Right lobe of liver (tissue), 6 donors: Measurements from ENCODE around the gene LHFPL6. TPM values are rescaled to one million over a fixed set of nuclear protein-coding genes. Genes with fewer than 3 reads are reported as not detected.

ENCODE experiments used
- ATAC-seq, 4 donors: fragments of 200-7000 bp; cut with Tn5 transposase; one replicate each; pipeline ENCODE4 v1.9.1; 2020; ENCODE audit warnings: mild to moderate bottlenecking in 4 of 4, moderate library complexity in 4 of 4
- DNase-seq, 3 donors: peaks; one replicate each; pipeline ENCODE4 v3.0.0-alpha.2; 2020
- H3K27ac ChIP-seq, 3 donors: fragments of 200-600 bp; one replicate each; pipeline ENCODE4 v1.8.0; 2022
- H3K27me3 ChIP-seq, 2 donors: fragments of 200-600 bp; one replicate each; pipeline ENCODE4 v1.8.0; 2022
- H3K36me3 ChIP-seq, 4 donors: fragments of 200-600 bp; sonication (generic) in 1 of 4; one replicate each; pipeline versions ENCODE4 v1.5.1 to v1.8.0; 2017 to 2022; ENCODE audit warnings: control low read depth in 1 of 4
- H3K4me1 ChIP-seq, 4 donors: fragments of 200-600 bp; sonication (generic) in 1 of 4; one replicate each; pipeline versions ENCODE4 v1.5.1 to v1.8.0; 2017 to 2022; ENCODE audit warnings: control low read depth in 1 of 4
- H3K4me3 ChIP-seq, 3 donors: fragments of 200-600 bp; one replicate each; pipeline ENCODE4 v1.8.0; 2022
- H3K9me3 ChIP-seq, 4 donors: fragments of 200-600 bp; sonication (generic) in 1 of 4; one replicate each; pipeline versions ENCODE4 v1.5.1 to v1.8.0; 2017 to 2022; ENCODE audit warnings: control low read depth in 1 of 4
- POLR2A ChIP-seq: fragments of 450-650 bp; IDR thresholded peaks from one replicate; pipeline ENCODE4 v1.6.1; 2017; ENCODE audit warnings: antibody characterized with exemption, mild to moderate bottlenecking
- WGBS: methylation state at CpG from one replicate; pipeline ENCODE4 v1.1.6; 2018; ENCODE audit warnings: low coverage, low lambda C conversion rate; ENCODE audit not compliant: insufficient coverage; ENCODE audit errors: missing lambda C conversion rate; 5-methylcytosine and 5-hydroxymethylcytosine counted together
- intact Hi-C, 2 donors: fragments of 100-400 bp; cut with DNase I; formaldehyde crosslinking; loops; one replicate each; pipeline versions ENCODE4 v1.11.2 to v1.14.1; 2022
- total RNA-seq, 6 experiments: library from RNA; depleted of rRNA in 2 of 6; stranded (reverse); fragments of >200 nt in 2 of 6; fragmentation: NEBNext Ultra II Directional in 3 of 6; extraction: Animal tissue kit (Norgen Biotek cat#: 25700) in 3 of 6; gene quantifications; one replicate each; pipeline versions ENCODE4 v1.1.0 to v1.2.4, GENCODE V29; 2016 to 2023
- TF ChIP-seq, protein P1 (sequence below), 4 donors: fragments of 200-600 bp in 3 of 4; fragments of 450-650 bp in 1 of 4; IDR thresholded peaks; one replicate each; pipeline versions ENCODE4 v1.5.1 to v1.8.0; 2016 to 2022; ENCODE audit warnings: antibody characterized with exemption in 4 of 4, mild to moderate bottlenecking in 2 of 4
- donor health status: DM: no; HTN: yes; CAD: no.
- donor health status: DM: no; HTN: no; CAD: no.
- donor health status: DM: no; HTN: no; CAD: no.
- donor health status: DM: no; HTN: yes; CAD: no.
- donor health status: DM: no; HTN: yes; CAD: no.

The LHFPL6 gene
- total RNA-seq, 6 experiments from 2014 or later, result 3.0 to 8.4 (median 4.6) TPM

DNA sequence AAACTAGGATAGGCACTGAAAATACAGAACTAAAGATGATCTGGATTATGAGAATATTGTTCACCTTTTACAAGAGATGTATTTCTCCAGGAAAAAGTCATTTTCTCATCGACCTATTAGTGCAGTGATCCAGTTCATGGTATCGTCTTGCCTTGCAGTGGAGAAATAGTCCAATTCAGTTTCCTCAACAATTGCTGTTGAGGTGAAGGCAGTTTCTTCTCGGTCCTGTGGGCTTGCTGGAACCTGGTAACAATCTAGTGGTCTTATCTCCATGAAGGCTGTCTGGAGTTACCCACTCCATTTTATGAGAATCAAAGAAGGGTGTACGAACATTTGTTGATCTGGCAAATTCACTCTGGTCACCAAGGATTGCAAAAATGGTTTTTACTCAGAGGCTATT is 266.8 kb downstream of the LHFPL6 start:
- 35% methylated on average over 4 of the region's 4 CpGs for WGBS
- Histone ChIP-seq H3K27ac (no peak overlapping the region), H3K36me3 (no peaks in the 10 kb centered on the region), H3K27me3 (no peaks in the 10 kb centered on the region), H3K4me1 (no peaks in the 10 kb centered on the region), H3K4me3 (no peak overlapping the region), H3K9me3 (no peaks in the 10 kb centered on the region)
- TF ChIP-seq, protein P1, sequence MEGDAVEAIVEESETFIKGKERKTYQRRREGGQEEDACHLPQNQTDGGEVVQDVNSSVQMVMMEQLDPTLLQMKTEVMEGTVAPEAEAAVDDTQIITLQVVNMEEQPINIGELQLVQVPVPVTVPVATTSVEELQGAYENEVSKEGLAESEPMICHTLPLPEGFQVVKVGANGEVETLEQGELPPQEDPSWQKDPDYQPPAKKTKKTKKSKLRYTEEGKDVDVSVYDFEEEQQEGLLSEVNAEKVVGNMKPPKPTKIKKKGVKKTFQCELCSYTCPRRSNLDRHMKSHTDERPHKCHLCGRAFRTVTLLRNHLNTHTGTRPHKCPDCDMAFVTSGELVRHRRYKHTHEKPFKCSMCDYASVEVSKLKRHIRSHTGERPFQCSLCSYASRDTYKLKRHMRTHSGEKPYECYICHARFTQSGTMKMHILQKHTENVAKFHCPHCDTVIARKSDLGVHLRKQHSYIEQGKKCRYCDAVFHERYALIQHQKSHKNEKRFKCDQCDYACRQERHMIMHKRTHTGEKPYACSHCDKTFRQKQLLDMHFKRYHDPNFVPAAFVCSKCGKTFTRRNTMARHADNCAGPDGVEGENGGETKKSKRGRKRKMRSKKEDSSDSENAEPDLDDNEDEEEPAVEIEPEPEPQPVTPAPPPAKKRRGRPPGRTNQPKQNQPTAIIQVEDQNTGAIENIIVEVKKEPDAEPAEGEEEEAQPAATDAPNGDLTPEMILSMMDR (IDR thresholded peaks at IDR 0.05), result no peak
- TF ChIP-seq POLR2A, result no peak
- no peak for ATAC-seq
- no peak for DNase-seq
- intact Hi-C loops, result no loop called here

DNA sequence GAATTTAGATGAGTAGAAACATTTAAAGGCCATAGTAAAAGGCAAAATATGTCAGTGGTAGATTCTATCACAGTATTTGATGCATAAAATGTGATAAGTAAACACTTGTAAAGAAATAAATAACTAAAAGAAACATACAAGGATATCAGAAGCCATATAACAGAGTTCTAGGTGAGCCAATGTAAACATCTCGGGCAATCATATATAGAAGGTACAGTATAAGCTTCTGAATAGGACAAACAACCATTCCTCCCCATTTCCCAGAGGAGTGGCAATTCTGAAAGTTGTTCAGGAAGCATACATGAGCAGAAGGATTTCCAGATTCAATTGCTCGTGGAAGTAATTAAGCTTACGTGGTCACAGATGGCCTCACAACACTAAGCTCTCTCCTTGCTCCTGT is 267.3 kb downstream of the LHFPL6 start:
- 59% methylated on average over 3 of the region's 3 CpGs for WGBS

DNA sequence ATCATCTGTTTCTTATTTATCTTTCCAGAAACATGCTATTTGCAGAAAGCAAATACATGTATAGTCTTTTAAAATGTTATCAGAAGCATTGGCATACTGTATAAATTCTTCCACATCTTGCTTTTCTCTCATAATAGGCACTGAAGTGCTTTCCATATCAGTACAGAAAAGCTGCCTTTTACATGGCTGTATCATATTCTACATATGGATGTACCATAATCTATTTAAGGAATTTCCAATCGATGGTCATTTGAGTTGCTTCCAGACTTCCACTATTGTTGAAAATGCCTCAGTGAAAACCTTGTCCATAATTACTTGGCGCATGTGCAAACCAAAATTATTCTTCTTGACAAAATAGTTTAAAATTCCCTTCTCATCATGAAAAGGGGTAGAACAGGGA is 272.5 kb downstream of the LHFPL6 start:
- no peaks in the 10 kb centered on the region for H3K36me3 ChIP-seq
- no peaks in the 10 kb centered on the region for H3K4me1 ChIP-seq
- ATAC-seq (no peak), DNase-seq (no peak)
- no peaks in the 10 kb centered on the region for H3K27me3 ChIP-seq
- no peak overlapping the region for H3K4me3 ChIP-seq
- intact Hi-C loops, result no loop called here
- H3K27ac ChIP-seq, result no peak overlapping the region
- WGBS, result 70% methylated on average over 2 of the region's 2 CpGs
- TF ChIP-seq, protein P1 (IDR thresholded peaks at IDR 0.05), result no peak
- TF ChIP-seq POLR2A, result no peak
- H3K9me3 ChIP-seq, result no peaks in the 10 kb centered on the region

More for the DNA sequence above, 267.3 kb downstream of the LHFPL6 start:
- DNase-seq (no peak), ATAC-seq (no peak)
- H3K4me3 ChIP-seq, result no peak overlapping the region
- no peaks in the 10 kb centered on the region for H3K27me3 ChIP-seq
- intact Hi-C loops, result no loop called here
- H3K27ac ChIP-seq, result no peak overlapping the region
- TF ChIP-seq, protein P1 (IDR thresholded peaks at IDR 0.05), result no peak
- TF ChIP-seq POLR2A, result no peak
- no peaks in the 10 kb centered on the region for H3K9me3 ChIP-seq
- no peaks in the 10 kb centered on the region for H3K4me1 ChIP-seq
- H3K36me3 ChIP-seq, result no peaks in the 10 kb centered on the region

DNA sequence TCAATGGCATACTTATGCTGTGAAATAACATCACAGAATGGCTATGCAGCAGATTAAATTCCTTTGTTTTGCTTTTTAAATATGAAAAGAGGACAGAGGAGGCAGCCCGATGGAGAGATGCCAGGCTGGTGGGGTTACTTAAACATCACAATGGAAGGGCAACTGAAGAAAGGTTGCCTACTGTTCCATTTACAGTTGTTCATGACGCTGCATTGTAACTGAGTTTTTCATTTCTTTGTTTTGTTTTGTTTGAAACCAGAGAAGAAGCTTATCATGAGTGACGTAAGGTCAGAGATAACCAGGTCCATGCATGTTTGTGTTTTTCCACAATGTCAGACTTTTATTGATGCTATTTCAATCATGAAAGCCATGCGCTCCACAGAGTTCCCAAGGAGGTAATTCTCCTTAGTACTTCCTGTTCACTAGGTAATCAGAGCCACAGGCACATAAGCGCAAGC is 273.8 kb downstream of the LHFPL6 start:
- Histone ChIP-seq H3K4me1 (no peaks in the 10 kb centered on the region), H3K36me3 (no peaks in the 10 kb centered on the region), H3K27me3 (no peaks in the 10 kb centered on the region), H3K27ac (no peak overlapping the region), H3K9me3 (no peaks in the 10 kb centered on the region), H3K4me3 (no peak overlapping the region)
- DNase-seq, result no peak
- intact Hi-C loops, result no loop called here
- ATAC-seq, result no peak
- TF ChIP-seq, protein P1 (IDR thresholded peaks at IDR 0.05), result no peak
- TF ChIP-seq POLR2A, result no peak
- WGBS, result 60% methylated on average over 5 of the region's 5 CpGs

DNA sequence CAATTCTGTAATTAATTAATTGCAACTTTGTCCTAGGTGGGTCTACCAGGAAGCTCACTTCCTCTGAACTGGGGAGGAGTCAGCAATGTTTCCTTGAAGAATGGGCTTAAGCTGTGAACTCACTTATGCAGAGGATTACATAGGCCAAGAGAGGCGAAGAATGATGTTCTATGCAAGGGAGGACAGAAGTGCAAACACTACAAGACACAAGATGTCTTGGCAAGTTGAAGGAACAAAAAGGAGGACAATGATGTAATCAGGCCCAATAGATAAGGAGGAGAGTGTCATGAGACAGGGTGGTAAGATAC is 275.9 kb downstream of the LHFPL6 start:
- TF ChIP-seq, protein P1 (IDR thresholded peaks at IDR 0.05), result no peak
- no peak for TF ChIP-seq POLR2A
- no peaks in the 10 kb centered on the region for H3K4me1 ChIP-seq
- H3K27ac ChIP-seq, result no peak overlapping the region
- no peak for ATAC-seq
- no peaks in the 10 kb centered on the region for H3K9me3 ChIP-seq
- intact Hi-C loops, result no loop called here
- no peaks in the 10 kb centered on the region for H3K36me3 ChIP-seq
- WGBS, result 85% methylated on average over 1 of the region's 1 CpG
- DNase-seq, result no peak
- no peaks in the 10 kb centered on the region for H3K27me3 ChIP-seq
- no peak overlapping the region for H3K4me3 ChIP-seq
